Mononuclear cell (primary cell): ENCODE measurements around the gene GNG7. TPM values are rescaled to one million over a fixed set of nuclear protein-coding genes. Genes with fewer than 3 reads are reported as not detected.
"Not testable (repeated sequence)": the region's sequence is repeated elsewhere in the genome, so short reads cannot be mapped to it uniquely, and the experiment has no call there.

Experiments used
- H3K27me3 ChIP-seq: 2 replicates; pipeline ENCODE4 v1.6.0; 2011; ENCODE audit warnings: low read length, control low read depth; ENCODE audit not compliant: insufficient read depth
- H3K4me1 ChIP-seq: 2 replicates; pipeline ENCODE4 v1.5.1; 2011; ENCODE audit warnings: mild to moderate bottlenecking, low read length, control low read depth; ENCODE audit not compliant: insufficient read depth
- H3K4me3 ChIP-seq: 2 replicates; pipeline ENCODE4 v1.5.1; 2011; ENCODE audit warnings: mild to moderate bottlenecking, low read length, moderate library complexity
- H3K9me3 ChIP-seq: 2 replicates; pipeline ENCODE4 v1.5.1; 2011; ENCODE audit warnings: low read depth, mild to moderate bottlenecking, control low read depth, low read length
- total RNA-seq: library from RNA; depleted of rRNA; stranded (reverse); fragments of >200 nt; gene quantifications from one replicate; pipeline ENCODE4 v1.2.3, GENCODE V29; 2012

Gene GNG7
- total RNA-seq, 1 donor = 2.0 TPM

DNA sequence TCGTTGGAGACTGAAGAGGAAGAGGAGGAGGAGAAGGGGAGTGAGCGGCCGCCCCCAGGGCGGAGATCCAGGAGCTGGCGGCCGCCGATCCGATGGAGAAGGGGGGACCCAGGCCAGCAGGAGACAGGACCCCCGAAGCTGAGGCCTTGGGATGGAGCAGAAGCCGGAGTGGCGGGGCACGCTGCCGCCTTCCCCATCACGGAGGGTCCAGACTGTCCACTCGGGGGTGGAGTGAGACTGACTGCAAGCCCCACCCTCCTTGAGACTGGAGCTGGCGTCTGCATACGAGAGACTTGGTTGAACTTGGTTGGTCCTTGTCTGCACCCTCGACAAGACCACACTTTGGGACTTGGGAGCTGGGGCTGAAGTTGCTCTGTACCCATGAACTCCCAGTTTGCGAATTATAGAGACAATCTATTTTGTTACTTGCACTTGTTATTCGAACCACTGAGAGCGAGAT is 224.7 kb downstream of the GNG7 start:
- Histone ChIP-seq H3K4me3 (peak overlapping the region; percentile 100), H3K4me1 (peaks cover 41% of the 10 kb centered on the region), H3K27me3 (no peaks in the 10 kb centered on the region), H3K9me3 (no peaks in the 10 kb centered on the region)

GRCh38 chr19:2477141-2477710 is 225.3 kb downstream of the GNG7 start:
- no peaks in the 10 kb centered on the region for H3K27me3 ChIP-seq
- H3K4me1 ChIP-seq = peaks cover 41% of the 10 kb centered on the region
- peak overlapping the region; percentile 100 for H3K4me3 ChIP-seq
- H3K9me3 ChIP-seq = no peaks in the 10 kb centered on the region

GRCh38 chr19:2476451-2477140 is 225.9 kb downstream of the GNG7 start:
- no peaks in the 10 kb centered on the region for H3K27me3 ChIP-seq
- H3K4me3 ChIP-seq = peak overlapping the region; percentile 100
- H3K4me1 ChIP-seq = peaks cover 41% of the 10 kb centered on the region
- no peaks in the 10 kb centered on the region for H3K9me3 ChIP-seq

GRCh38 chr19:2475702-2476450 is 226.6 kb downstream of the GNG7 start, which contains the start of gene GADD45B:
GADD45B (plus strand) TSS chr19:2476127; CDS start chr19:2476359, 232 bp downstream.
- Histone ChIP-seq H3K4me3 (peak within 1 kb of the TSS; percentile 100), H3K9me3 (no peaks in the 10 kb centered on the region), H3K27me3 (no peaks in the 10 kb centered on the region), H3K4me1 (peaks cover 41% of the 10 kb centered on the region)

DNA sequence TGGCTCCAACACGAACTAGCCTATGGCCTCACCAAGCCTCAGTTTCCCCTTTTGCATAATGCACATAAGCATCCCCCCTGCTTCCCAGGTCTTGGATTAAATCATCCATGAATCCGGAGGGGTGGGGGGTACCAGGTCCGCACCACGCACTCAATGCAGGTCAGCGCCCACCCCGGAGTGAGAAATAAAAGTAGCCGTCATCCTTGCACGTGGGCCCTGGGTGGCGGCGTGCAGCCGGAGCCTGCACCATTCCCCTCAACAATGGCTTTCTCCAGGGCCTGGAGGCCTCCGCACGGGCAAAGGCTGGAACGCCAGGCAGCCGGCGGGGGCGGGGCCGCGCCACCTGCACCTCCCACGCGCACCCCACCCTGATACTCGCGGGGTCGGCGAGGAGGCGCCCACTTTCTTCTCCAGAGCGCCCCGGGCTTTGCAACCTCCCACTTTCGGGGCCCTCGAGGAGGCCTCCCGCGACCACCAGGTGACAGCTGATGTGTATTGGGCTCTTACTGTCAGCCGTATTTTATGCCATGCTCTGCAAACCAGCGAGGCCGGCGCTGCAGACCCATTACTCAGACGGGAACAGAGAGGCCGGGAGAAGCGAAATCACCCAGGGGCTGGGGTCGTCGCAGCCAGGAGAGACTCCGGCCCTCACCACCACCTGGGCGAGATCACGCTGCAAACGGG is 227.3 kb downstream of the GNG7 start:
- H3K4me1 ChIP-seq = peaks cover 41% of the 10 kb centered on the region
- H3K9me3 ChIP-seq = no peaks in the 10 kb centered on the region
- no peaks in the 10 kb centered on the region for H3K27me3 ChIP-seq
- peak overlapping the region; percentile 100 for H3K4me3 ChIP-seq

- Histone ChIP-seq H3K9me3 (no peaks in the 10 kb centered on the region), H3K4me3 (peak overlapping the region; percentile 100), H3K27me3 (no peaks in the 10 kb centered on the region), H3K4me1 (peaks cover 38% of the 10 kb centered on the region)
Measured at GRCh38 chr19:2474232-2475017, 228.1 kb downstream of the GNG7 start.

- H3K4me3 ChIP-seq, H3K27me3 ChIP-seq: not testable (repeated sequence)
Measured at GRCh38 chr19:2469915-2470200, 232.6 kb downstream of the GNG7 start.

DNA sequence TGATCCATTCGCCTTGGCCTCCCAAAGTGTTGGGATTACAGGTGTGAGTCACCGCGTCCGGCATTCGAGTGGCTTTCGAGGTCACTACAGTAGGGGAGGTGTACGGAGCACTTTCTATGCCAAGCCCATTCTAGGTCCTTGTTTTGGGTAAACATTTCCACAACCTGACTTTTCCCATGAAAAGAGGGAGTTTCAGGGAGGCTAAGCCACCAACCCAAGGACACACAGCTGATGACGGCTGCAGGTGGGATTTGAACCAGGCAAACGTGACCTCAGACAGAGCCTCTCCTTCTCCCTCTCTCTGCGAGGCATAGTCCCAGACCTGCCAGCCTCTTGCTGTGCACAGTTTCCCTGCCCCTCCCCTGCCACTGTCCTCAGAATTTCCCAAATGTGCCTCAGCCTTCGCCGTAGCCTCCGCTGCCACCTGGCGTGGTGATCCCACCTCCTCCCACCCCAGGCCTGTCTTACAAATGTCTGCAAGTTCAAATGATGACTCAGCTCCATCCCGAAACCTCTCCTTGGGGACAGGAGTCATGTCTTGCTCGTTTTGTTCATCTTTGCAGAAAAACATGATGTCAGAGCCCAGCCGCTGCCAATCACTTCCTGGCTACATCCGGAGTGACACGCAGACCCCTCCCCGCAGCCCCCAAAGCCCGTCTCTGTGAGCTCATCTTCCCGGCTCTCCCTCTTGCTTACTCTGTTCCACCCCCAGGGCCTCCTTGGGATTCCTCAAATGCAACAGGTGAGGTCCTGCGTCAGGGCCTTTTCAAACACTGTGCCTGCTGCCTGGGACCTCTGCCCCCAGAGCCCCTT is 233.2 kb downstream of the GNG7 start:
- H3K27me3 ChIP-seq = no peaks in the 10 kb centered on the region
- no peak overlapping the region for H3K4me3 ChIP-seq
- H3K9me3 ChIP-seq = no peaks in the 10 kb centered on the region
- peaks cover 8% of the 10 kb centered on the region for H3K4me1 ChIP-seq

More at GRCh38 chr19:2469915-2470200, 232.6 kb downstream of the GNG7 start:
- H3K9me3 ChIP-seq = not testable (repeated sequence)
- H3K4me1 ChIP-seq = peaks cover 14% of the 10 kb centered on the region

DNA sequence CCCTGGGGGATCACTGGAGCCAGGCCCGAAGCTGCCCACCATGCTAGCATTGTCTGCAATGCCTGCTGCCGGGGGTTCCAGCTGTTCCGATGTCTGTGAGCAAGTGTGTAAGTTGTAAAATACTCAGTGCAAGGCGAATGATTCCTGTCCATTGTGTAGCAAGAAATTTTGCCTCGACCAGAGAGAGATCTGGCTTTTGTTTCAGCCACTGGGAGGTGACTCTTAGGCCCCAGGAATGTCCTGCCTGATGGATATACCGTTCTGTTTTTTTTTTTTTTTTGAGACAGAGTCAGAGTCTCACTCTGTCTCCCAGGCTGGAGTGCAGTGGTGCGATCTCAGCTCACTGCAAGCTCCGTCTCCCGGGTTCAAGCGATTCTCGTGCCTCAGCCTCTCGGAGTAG is 233.9 kb downstream of the GNG7 start:
- H3K27me3 ChIP-seq = no peaks in the 10 kb centered on the region
- H3K4me1 ChIP-seq = peaks cover 6% of the 10 kb centered on the region
- H3K9me3 ChIP-seq = no peaks in the 10 kb centered on the region
- H3K4me3 ChIP-seq = no peak overlapping the region

DNA sequence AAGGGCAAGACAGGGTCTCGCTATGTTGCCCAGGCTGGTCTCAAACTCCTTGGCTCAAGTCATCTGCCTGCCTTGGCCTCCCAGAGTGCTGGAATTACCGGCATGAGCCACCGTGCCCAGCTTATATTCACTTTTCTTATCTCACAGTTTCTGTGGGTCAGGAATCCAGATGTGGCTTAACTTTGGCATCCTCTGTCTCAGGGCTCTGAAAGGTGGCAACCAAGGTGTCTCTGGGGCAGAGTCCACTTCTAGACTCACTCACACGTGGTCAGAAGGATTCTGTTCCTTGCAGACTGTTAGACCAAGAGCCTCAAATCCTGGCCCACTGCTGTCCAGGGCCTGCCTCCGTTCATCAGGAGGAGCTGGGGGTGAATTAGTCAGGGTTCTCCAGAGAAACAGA is 238.1 kb downstream of the GNG7 start:
- Histone ChIP-seq H3K27me3 (no peaks in the 10 kb centered on the region), H3K4me1 (peaks cover 21% of the 10 kb centered on the region), H3K9me3 (no peaks in the 10 kb centered on the region), H3K4me3 (no peak overlapping the region)

DNA sequence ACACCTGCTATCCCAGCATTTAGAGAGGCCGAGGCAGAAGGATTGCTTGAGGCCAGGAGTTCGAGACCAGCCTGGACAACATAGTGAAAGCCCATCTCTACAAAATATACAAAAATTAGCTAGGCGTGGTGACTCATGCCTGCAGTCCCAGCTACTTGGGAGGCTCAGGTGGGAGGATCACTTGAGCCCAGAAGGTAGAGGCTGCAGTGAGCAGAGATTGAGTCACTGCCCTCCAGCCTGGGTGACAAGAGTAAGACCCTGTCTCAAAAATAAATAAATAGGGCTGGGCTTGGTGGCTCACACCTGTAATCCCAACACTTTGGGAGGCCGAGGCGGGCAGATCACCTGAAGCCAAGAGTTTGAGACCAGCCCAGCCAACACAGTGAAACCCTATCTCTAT is 238.8 kb downstream of the GNG7 start:
- not testable (repeated sequence) for H3K4me3 ChIP-seq, H3K27me3 ChIP-seq, H3K9me3 ChIP-seq
- peaks cover 18% of the 10 kb centered on the region for H3K4me1 ChIP-seq

DNA sequence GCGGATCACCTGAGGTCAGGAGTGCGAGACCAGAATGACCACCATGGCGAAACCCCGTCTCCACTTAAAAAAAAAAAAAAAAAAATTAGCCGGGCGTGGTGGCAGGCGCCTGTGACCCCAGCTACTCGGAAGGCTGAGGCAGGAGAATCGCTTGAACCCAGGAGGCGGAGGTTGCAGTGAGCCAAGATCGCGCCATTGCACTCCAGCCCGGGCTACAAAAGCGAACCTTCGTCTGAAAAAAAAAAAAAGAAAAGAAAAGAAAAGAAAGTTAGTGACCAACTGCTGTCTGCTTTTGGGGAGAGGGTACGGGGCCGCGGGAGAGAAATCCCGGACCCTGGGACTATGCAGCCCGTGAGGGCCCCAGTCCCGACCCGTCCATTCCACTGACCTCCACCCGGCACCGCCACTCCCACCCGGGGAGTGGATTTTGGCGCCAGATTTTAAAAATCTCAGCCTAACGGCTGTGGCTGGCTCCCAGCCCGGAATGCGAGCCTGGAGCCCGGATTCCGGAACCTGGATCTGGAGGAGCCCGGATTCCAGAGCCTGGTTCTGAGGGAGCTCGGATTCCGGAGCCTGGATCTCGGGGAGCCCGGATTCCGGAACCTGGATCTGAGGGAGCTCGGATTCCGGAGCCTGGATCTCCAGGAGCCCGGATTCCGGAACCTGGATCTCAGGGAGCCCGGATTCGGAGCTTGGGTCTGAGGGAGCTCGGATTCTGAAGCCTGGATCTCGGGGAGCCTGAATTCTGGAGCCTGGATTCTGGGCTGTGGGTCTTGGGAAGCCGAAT is 239.7 kb downstream of the GNG7 start:
- no peaks in the 10 kb centered on the region for H3K27me3 ChIP-seq
- H3K4me3 ChIP-seq = peak overlapping the region; percentile 50
- H3K4me1 ChIP-seq = peaks cover 18% of the 10 kb centered on the region
- H3K9me3 ChIP-seq = no peaks in the 10 kb centered on the region
